CD4-positive, CD25-positive, alpha-beta regulatory T cell (primary cell): ENCODE data around the gene GCAT. TPM values are rescaled to one million over a fixed set of nuclear protein-coding genes. Genes with fewer than 3 reads are reported as not detected.

Experiments
- ATAC-seq, 2 donors: fragments of 150-1000 bp; cut with Tn5 transposase; one replicate each; pipeline ENCODE4 v1.10.0; 2021; ENCODE audit warnings: low read depth in 2 of 2, moderate number of reproducible peaks in 2 of 2, moderate library complexity in 1 of 2
- DNase-seq, 3 donors: peaks; one replicate each; pipeline versions ENCODE4 v3.0.0 to v3.0.0-alpha.2; 2012 to 2022; ENCODE audit warnings: mixed read lengths in 1 of 3
- H3K27ac ChIP-seq: one replicate; pipeline ENCODE4 v1.7.0; 2013; ENCODE audit warnings: mild to moderate bottlenecking, low read length; ENCODE audit not compliant: insufficient read depth, poor library complexity, severe bottlenecking
- H3K27me3 ChIP-seq: one replicate; pipeline ENCODE4 v1.7.0; 2013; ENCODE audit warnings: low read length; ENCODE audit not compliant: control insufficient read depth, insufficient read depth
- H3K36me3 ChIP-seq: one replicate; pipeline ENCODE4 v1.7.0; 2013; ENCODE audit warnings: mild to moderate bottlenecking, low read length, moderate library complexity; ENCODE audit not compliant: control insufficient read depth, insufficient read depth
- H3K4me1 ChIP-seq: 2 replicates; pipeline ENCODE4 v1.7.0; 2013; ENCODE audit warnings: mild to moderate bottlenecking, low read length; ENCODE audit not compliant: insufficient read depth, control insufficient read depth, poor library complexity, severe bottlenecking
- H3K4me3 ChIP-seq: one replicate; pipeline ENCODE4 v1.7.0; 2013; ENCODE audit warnings: low read depth, mild to moderate bottlenecking, low read length, moderate library complexity
- H3K9me3 ChIP-seq, 2 experiments: 1 replicate in 1 of 2; 2 replicates in 1 of 2; pipeline ENCODE4 v1.7.0; 2013; ENCODE audit warnings: low read length in 2 of 2, mild to moderate bottlenecking in 1 of 2, moderate library complexity in 1 of 2; ENCODE audit not compliant: control insufficient read depth in 2 of 2
- H3K27ac Mint-ChIP-seq, 3 donors: one replicate each; pipeline ENCODE4 v1.8.0; 2020 to 2022; ENCODE audit warnings: mild to moderate bottlenecking in 3 of 3, mixed read lengths in 3 of 3, moderate library complexity in 2 of 3
- H3K27me3 Mint-ChIP-seq: one replicate; pipeline ENCODE4 v1.8.0; 2022; ENCODE audit warnings: mild to moderate bottlenecking, mixed read lengths
- H3K36me3 Mint-ChIP-seq: one replicate; pipeline ENCODE4 v1.8.0; 2020; ENCODE audit warnings: mixed read lengths
- H3K4me1 Mint-ChIP-seq, 4 donors: one replicate each; pipeline ENCODE4 v1.8.0; 2020 to 2022; ENCODE audit warnings: mixed read lengths in 4 of 4, mild to moderate bottlenecking in 1 of 4
- H3K4me3 Mint-ChIP-seq, 4 donors: one replicate each; pipeline ENCODE4 v1.8.0; 2020 to 2022; ENCODE audit warnings: mild to moderate bottlenecking in 4 of 4, mixed read lengths in 4 of 4, moderate library complexity in 3 of 4
- H3K9me3 Mint-ChIP-seq, 7 donors: one replicate each; pipeline ENCODE4 v1.8.0; 2020 to 2022; ENCODE audit warnings: mixed read lengths in 7 of 7, mild to moderate bottlenecking in 3 of 7, moderate library complexity in 2 of 7
- polyA plus RNA-seq, 4 donors: library from polyadenylated mRNA; unstranded; fragments of 300-500 nt; fragmentation: Illumina TruSeq; gene quantifications; one replicate each; pipeline ENCODE4 v1.2.3, GENCODE V29; 2021
- total RNA-seq: library from RNA; stranded (reverse); gene quantifications from one replicate; pipeline ENCODE4 v1.2.3, GENCODE V29; 2022

Gene GCAT
- total and polyA plus RNA-seq, 5 donors from 2014 or later = 0.45 to 2.0 (median 1.4) TPM

- Histone ChIP-seq H3K27ac (no peak overlapping the region), H3K27me3 (peaks cover 20% of the 10 kb centered on the region), H3K4me3 (no peak overlapping the region), H3K36me3 (no peaks in the 10 kb centered on the region), H3K4me1 (peaks cover 50% of the 10 kb centered on the region), H3K9me3 (no peaks in the 10 kb centered on the region)
- Mint-ChIP-seq H3K27ac (peak overlapping the region in 1 of 3 donors; percentile 77), H3K36me3 (no peaks in the 10 kb centered on the region), H3K27me3 (peaks cover 74% of the 10 kb centered on the region), H3K4me1 (peaks cover 14 to 50% (median 24%) of the 10 kb centered on the region in 4 donors), H3K4me3 (peak overlapping the region; percentile 52 to 80 (median 73)), H3K9me3 (peaks cover 0 to 3% (median 0%) of the 10 kb centered on the region in 7 donors)
- DNase-seq (no peak), ATAC-seq (no peak)
Measured at GRCh38 chr22:37805810-37806277, 1.9 kb upstream of the GCAT start.

DNA sequence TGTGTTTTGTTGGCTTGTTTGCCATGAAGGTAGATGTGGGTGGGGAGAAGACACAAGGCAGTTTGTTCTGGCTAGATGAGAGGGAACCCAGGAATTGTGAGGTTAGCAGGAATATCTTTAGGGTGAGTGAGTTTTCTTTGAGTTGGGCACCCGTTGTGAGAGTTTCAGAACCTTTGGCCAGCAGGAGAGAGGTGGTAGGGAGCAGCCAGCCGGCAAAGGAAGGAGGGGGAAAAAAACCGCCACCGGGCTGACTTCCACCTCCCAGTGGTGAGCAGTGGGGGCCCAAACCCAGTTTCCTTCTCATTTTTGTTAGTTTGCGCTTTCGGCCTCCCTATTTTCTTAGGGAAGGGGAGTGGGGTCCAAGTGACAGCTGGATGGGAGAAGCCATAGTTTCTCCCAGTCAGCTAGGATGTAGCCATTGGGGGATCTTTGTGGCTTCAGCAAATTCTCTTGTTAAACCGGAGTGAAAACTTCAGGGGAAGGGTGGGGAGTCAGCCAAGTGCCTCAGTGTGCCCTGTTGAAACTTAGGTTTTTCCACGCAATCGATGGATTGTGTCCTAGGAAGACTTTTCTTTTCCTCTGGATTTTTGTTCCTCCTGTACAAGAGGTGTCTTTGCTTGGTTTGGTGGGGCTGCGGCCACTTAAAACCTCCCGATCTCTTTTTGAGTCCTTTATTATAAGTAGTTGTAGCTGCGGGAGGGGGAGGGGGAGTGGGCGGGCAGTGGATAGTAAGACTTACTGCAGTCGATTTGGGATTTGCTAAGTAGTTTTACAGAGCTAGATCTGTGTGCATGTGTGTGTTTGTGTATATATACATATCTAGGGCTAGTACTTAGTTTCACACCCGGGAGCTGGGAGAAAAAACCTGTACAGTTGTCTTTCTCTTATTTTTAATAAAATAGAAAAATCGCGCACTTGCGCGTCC is 1.1 kb upstream of the GCAT start:
- ATAC-seq = no peak
- H3K4me3 Mint-ChIP-seq = peak overlapping the region; percentile 53 to 80 (median 70)
- no peak overlapping the region for H3K27ac Mint-ChIP-seq
- no peak for DNase-seq
- Histone ChIP-seq H3K4me1 (peaks cover 50% of the 10 kb centered on the region), H3K9me3 (no peaks in the 10 kb centered on the region), H3K36me3 (no peaks in the 10 kb centered on the region), H3K4me3 (no peak overlapping the region), H3K27me3 (peaks cover 20% of the 10 kb centered on the region), H3K27ac (no peak overlapping the region)
- H3K9me3 Mint-ChIP-seq = peaks cover 0 to 3% (median 0%) of the 10 kb centered on the region in 7 donors
- H3K36me3 Mint-ChIP-seq = no peaks in the 10 kb centered on the region
- H3K27me3 Mint-ChIP-seq = peaks cover 74% of the 10 kb centered on the region
- H3K4me1 Mint-ChIP-seq = peaks cover 14 to 50% (median 24%) of the 10 kb centered on the region in 4 donors

DNA sequence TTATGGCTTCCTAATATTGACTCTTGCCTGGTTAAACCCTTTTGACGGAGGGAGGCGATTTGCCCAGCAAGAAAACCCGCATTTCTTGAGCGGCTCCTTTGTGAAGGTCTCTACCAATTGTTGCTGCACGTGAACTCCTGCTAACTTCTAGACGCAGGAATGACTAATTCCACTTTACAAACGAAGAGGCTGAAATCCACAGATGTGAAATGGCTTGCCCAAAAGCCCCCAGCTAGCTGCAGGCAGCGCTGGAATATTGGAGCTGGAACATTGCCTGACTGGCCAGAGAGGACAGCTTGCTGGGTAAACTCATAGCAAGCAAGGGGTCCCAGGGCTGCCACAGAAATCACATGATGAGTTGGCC is 542 bp downstream of the GCAT start:
- Histone ChIP-seq H3K4me1 (peaks cover 36% of the 10 kb centered on the region), H3K9me3 (no peaks in the 10 kb centered on the region), H3K27ac (no peak overlapping the region), H3K36me3 (no peaks in the 10 kb centered on the region), H3K4me3 (peak overlapping the region; percentile 5), H3K27me3 (peaks cover 20% of the 10 kb centered on the region)
- Mint-ChIP-seq H3K27ac (no peak overlapping the region), H3K4me1 (peaks cover 8 to 40% (median 24%) of the 10 kb centered on the region in 4 donors), H3K9me3 (peaks cover 0 to 3% (median 0%) of the 10 kb centered on the region in 7 donors), H3K36me3 (no peaks in the 10 kb centered on the region), H3K27me3 (peaks cover 60% of the 10 kb centered on the region), H3K4me3 (peak overlapping the region; percentile 68 to 86 (median 78))
- ATAC-seq = peak in 1 of 2 donors; percentile 4
- DNase-seq = no peak

- H3K4me3 ChIP-seq = no peak overlapping the region
- ATAC-seq (no peak), DNase-seq (no peak)
- Mint-ChIP-seq H3K4me1 (peaks cover 6 to 29% (median 21%) of the 10 kb centered on the region in 4 donors), H3K27me3 (peaks cover 52% of the 10 kb centered on the region), H3K36me3 (no peaks in the 10 kb centered on the region), H3K27ac (no peak overlapping the region), H3K9me3 (peaks cover 0 to 3% (median 0%) of the 10 kb centered on the region in 7 donors), H3K4me3 (peak overlapping the region in 2 of 4 donors; percentile 38 to 72)
- no peak overlapping the region for H3K27ac ChIP-seq
- H3K27me3 ChIP-seq = peaks cover 20% of the 10 kb centered on the region
- H3K36me3 ChIP-seq = no peaks in the 10 kb centered on the region
- no peaks in the 10 kb centered on the region for H3K9me3 ChIP-seq
- H3K4me1 ChIP-seq = peaks cover 30% of the 10 kb centered on the region
Measured at GRCh38 chr22:37809672-37810333, 2.1 kb downstream of the GCAT start.

GRCh38 chr22:37811867-37812266 is 4.1 kb downstream of the GCAT start:
- peaks cover 10% of the 10 kb centered on the region for H3K27me3 ChIP-seq
- no peaks in the 10 kb centered on the region for H3K9me3 ChIP-seq
- peaks cover 35% of the 10 kb centered on the region for H3K27me3 Mint-ChIP-seq
- no peaks in the 10 kb centered on the region for H3K36me3 Mint-ChIP-seq
- no peak overlapping the region for H3K4me3 ChIP-seq
- H3K4me1 ChIP-seq = peaks cover 20% of the 10 kb centered on the region
- H3K9me3 Mint-ChIP-seq = peaks cover 0 to 2% (median 0%) of the 10 kb centered on the region in 7 donors
- H3K36me3 ChIP-seq = no peaks in the 10 kb centered on the region
- no peak overlapping the region for H3K27ac ChIP-seq
- DNase-seq = no peak
- H3K27ac Mint-ChIP-seq = no peak overlapping the region
- ATAC-seq = no peak
- no peak overlapping the region for H3K4me3 Mint-ChIP-seq
- peaks cover 3 to 15% (median 7%) of the 10 kb centered on the region in 4 donors for H3K4me1 Mint-ChIP-seq

- Histone ChIP-seq H3K36me3 (no peaks in the 10 kb centered on the region), H3K27me3 (peaks cover 10% of the 10 kb centered on the region), H3K4me3 (no peak overlapping the region), H3K4me1 (peaks cover 16% of the 10 kb centered on the region), H3K9me3 (no peaks in the 10 kb centered on the region), H3K27ac (no peak overlapping the region)
- Mint-ChIP-seq H3K4me1 (peaks cover 0 to 14% (median 6%) of the 10 kb centered on the region in 4 donors), H3K9me3 (no peaks in the 10 kb centered on the region), H3K36me3 (no peaks in the 10 kb centered on the region), H3K27ac (no peak overlapping the region), H3K4me3 (no peak overlapping the region), H3K27me3 (peaks cover 28% of the 10 kb centered on the region)
- no peak for ATAC-seq
- DNase-seq = no peak
Measured at GRCh38 chr22:37812869-37813678, 5.3 kb downstream of the GCAT start.

DNA sequence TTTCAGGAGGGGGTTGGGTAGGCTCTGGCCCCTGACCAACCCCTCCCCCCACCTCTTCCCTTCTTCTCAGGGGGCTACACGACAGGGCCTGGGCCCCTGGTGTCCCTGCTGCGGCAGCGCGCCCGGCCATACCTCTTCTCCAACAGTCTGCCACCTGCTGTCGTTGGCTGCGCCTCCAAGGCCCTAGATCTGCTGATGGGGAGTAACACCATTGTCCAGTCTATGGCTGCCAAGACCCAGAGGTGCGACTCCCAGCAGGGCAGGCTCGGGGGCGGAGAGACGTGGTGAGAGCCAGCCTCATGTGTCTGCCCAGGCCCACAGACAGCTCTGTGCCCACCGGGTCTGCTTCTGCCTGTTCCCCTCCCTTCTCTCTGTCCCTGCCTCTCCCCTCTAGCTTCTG is 7.9 kb downstream of the GCAT start:
- Mint-ChIP-seq H3K4me3 (no peak overlapping the region), H3K36me3 (no peaks in the 10 kb centered on the region), H3K27ac (no peak overlapping the region), H3K4me1 (peaks cover 0 to 17% (median 9%) of the 10 kb centered on the region in 4 donors), H3K27me3 (peaks cover 26% of the 10 kb centered on the region), H3K9me3 (no peaks in the 10 kb centered on the region)
- Histone ChIP-seq H3K27ac (no peak overlapping the region), H3K4me1 (peaks cover 19% of the 10 kb centered on the region), H3K9me3 (no peaks in the 10 kb centered on the region), H3K27me3 (no peaks in the 10 kb centered on the region), H3K36me3 (no peaks in the 10 kb centered on the region), H3K4me3 (no peak overlapping the region)
- DNase-seq = no peak
- no peak for ATAC-seq
